GM12801 (cell line): ENCODE results near the gene SMG9.

Experiments used
- TF ChIP-seq, protein P1 (sequence below): IDR thresholded peaks from one replicate; pipeline ENCODE4 v1.5.1; 2011; ENCODE audit warnings: control low read depth; ENCODE audit not compliant: insufficient read length; ENCODE audit errors: extremely low read depth

SMG9 gene

GRCh38 chr19:43767818-43768217, 13.1 kb upstream of the SMG9 start:
- TF ChIP-seq, protein P1, sequence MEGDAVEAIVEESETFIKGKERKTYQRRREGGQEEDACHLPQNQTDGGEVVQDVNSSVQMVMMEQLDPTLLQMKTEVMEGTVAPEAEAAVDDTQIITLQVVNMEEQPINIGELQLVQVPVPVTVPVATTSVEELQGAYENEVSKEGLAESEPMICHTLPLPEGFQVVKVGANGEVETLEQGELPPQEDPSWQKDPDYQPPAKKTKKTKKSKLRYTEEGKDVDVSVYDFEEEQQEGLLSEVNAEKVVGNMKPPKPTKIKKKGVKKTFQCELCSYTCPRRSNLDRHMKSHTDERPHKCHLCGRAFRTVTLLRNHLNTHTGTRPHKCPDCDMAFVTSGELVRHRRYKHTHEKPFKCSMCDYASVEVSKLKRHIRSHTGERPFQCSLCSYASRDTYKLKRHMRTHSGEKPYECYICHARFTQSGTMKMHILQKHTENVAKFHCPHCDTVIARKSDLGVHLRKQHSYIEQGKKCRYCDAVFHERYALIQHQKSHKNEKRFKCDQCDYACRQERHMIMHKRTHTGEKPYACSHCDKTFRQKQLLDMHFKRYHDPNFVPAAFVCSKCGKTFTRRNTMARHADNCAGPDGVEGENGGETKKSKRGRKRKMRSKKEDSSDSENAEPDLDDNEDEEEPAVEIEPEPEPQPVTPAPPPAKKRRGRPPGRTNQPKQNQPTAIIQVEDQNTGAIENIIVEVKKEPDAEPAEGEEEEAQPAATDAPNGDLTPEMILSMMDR = no peak

- TF ChIP-seq, protein P1 = no peak
These were observed 12.6 kb upstream of the SMG9 start for GRCh38 chr19:43767316-43767715.

DNA sequence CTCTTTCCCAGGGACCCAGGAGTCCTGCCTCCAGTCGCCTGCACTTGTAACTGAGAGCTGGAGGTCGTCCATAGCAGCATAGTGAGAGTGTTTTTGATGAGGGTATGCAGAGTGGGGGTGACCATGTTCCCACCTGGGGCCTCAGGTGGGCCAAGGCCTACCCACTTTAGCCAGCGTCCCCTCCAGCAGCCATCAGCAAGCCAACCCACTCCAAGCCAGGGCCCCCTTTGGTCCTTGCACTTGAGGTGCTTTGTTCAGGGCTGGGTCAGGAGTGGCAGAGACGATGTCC, 11.9 kb upstream of the SMG9 start:
- TF ChIP-seq, protein P1 = no peak

DNA sequence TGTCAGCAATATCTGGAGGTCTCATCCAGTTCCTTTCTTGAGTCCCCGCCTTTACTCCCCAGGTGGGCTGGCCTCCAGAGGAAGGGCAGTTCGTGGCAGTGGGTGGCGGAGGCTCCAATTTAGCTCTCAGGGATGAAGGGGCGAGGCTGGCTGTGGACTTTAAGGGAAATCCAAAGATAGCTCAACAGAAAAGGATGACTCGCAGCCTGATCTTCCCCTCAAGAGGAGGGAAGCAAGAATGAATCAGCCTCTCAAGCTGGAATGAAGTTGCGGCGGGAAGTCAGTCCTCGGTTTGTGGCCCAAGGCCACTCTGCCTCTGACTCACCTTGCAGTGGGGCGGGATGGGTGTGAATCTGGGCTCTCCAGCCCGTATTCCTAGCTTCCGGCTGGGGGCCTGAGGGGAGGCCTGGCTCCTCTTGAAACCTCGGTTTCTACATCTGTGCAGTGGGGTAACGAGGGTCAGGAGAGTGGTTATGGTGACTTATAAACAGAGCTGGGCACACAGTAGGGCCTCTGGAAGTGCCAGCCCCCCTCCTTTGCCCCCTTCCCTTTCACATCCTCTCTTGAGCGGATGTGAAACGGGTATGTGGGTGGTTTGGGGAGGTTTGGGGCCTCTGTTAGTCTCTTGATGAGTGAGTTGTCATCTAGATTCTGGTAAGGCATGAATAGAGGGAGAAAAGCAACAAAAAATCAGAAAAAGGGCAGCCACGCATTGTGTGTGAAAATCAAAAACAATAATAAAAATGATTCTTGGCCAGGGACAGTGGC, 10.5 kb upstream of the SMG9 start:
- TF ChIP-seq, protein P1 = no peak

DNA sequence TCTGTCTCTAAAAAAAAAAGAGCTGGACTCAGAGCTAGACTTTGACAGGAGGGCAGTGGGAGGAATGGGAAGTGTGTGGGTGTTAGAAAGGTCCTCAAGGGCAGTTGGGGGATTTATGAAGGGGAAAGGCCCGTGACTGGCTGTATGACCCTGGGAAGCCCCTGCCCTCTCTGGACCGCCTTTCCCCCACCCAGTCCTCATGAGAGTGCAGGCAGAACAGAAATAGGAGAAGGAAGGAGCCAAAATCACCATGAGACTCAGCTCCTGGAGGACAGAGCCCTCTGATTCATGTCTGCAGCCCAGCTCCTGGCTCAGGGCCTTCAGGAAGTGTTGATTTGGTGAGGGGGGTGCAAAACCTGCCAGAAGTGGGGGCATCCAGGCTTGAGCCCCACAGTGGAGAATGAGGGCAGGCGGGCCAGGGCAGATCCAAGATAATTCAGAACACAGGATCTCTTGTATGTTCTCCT, 8.7 kb upstream of the SMG9 start:
- TF ChIP-seq, protein P1 = no peak

DNA sequence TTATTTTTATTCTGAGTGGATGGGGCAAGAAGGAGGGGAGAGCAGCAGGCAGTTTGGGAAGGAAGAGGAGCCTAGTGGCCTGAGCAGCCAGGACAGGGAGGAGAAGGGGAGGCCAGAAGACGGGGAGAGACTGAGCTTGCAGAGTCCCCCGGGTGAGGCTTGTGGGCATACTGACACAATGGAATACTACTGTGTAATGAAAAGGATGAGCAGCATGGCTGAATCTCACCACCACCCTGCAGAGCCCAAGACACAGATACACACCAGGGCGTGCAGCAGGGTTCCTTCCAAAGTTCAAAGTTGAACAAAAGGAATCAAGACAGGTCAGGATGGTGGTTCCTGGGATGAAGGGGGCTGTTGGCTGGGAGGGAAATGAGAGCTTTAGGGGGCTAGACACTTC, 8.1 kb upstream of the SMG9 start:
- TF ChIP-seq, protein P1 = no peak

DNA sequence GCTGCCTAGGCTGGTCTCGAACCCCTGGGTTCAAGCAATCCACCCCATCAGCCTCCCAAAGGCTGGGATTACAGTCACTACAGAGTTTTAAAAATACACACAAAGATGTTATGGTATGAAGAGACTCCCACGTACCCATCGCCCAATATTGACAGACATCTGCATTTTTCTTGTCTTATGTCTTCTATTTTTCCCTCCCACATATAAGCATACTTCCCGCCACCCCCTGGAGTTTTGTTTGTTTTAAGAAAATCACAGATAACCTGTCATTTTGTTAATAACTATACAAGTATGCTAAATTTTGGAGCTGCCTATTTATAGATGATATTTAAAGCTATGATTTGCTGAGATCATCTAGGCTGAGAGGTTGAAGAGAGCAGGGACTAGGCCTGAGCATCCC, 6.2 kb upstream of the SMG9 start:
- TF ChIP-seq, protein P1 = no peak

GRCh38 chr19:43759515-43759914, 4.8 kb upstream of the SMG9 start:
- TF ChIP-seq, protein P1 = no peak
